Chondrocyte (in vitro differentiated cells): ENCODE results near the gene AJAP1. TPM values are rescaled to one million over a fixed set of nuclear protein-coding genes. Genes with fewer than 3 reads are reported as not detected.

Experiments
- DNase-seq: peaks from one replicate; pipeline ENCODE4 v3.0.0; 2021; ENCODE audit warnings: mixed read lengths, low spot score
- H3K27ac Mint-ChIP-seq: one replicate; pipeline ENCODE4 v1.8.0; 2021; ENCODE audit warnings: mild to moderate bottlenecking, moderate library complexity, mixed read lengths; ENCODE audit not compliant: unreplicated experiment
- H3K27me3 Mint-ChIP-seq: 2 replicates; pipeline ENCODE4 v1.8.0; 2021; ENCODE audit warnings: low read depth, mixed read lengths
- H3K36me3 Mint-ChIP-seq: 2 replicates; pipeline ENCODE4 v1.8.0; 2021; ENCODE audit warnings: low read depth, mixed read lengths
- H3K4me1 Mint-ChIP-seq: 2 replicates; pipeline ENCODE4 v1.8.0; 2021; ENCODE audit warnings: low read depth, mild to moderate bottlenecking, mixed read lengths
- H3K4me3 Mint-ChIP-seq: one replicate; pipeline ENCODE4 v1.8.0; 2021; ENCODE audit warnings: mild to moderate bottlenecking, moderate library complexity, mixed read lengths; ENCODE audit not compliant: unreplicated experiment
- H3K9me3 Mint-ChIP-seq: 2 replicates; pipeline ENCODE4 v1.8.0; 2021; ENCODE audit warnings: low read depth, mixed read lengths
- total RNA-seq: library from RNA; stranded (reverse); gene quantifications from 3 replicates; pipeline ENCODE4 v1.2.1, GENCODE V29; 2021
- TF ChIP-seq, protein P1 (sequence below): fragments of 200-600 bp; sonication (generic); IDR thresholded peaks from 2 replicates; pipeline ENCODE4 v1.5.0; 2021; ENCODE audit warnings: antibody characterized with exemption, mild to moderate bottlenecking, moderate library complexity

AJAP1 gene
- total RNA-seq, 1 donor from 2014 or later, result not detected

- Mint-ChIP-seq H3K27me3 (peaks cover 5% of the 10 kb centered on the region), H3K9me3 (no peaks in the 10 kb centered on the region), H3K4me3 (no peak overlapping the region), H3K4me1 (no peaks in the 10 kb centered on the region), H3K36me3 (no peaks in the 10 kb centered on the region), H3K27ac (no peak overlapping the region)
- TF ChIP-seq, protein P1, sequence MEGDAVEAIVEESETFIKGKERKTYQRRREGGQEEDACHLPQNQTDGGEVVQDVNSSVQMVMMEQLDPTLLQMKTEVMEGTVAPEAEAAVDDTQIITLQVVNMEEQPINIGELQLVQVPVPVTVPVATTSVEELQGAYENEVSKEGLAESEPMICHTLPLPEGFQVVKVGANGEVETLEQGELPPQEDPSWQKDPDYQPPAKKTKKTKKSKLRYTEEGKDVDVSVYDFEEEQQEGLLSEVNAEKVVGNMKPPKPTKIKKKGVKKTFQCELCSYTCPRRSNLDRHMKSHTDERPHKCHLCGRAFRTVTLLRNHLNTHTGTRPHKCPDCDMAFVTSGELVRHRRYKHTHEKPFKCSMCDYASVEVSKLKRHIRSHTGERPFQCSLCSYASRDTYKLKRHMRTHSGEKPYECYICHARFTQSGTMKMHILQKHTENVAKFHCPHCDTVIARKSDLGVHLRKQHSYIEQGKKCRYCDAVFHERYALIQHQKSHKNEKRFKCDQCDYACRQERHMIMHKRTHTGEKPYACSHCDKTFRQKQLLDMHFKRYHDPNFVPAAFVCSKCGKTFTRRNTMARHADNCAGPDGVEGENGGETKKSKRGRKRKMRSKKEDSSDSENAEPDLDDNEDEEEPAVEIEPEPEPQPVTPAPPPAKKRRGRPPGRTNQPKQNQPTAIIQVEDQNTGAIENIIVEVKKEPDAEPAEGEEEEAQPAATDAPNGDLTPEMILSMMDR, result no peak
- no peak for DNase-seq
Measured at GRCh38 chr1:4648657-4649056, 5.8 kb upstream of the AJAP1 start.

GRCh38 chr1:4650481-4650880 is 3.9 kb upstream of the AJAP1 start:
- Mint-ChIP-seq H3K4me3 (no peak overlapping the region), H3K27me3 (peaks cover 8% of the 10 kb centered on the region), H3K4me1 (no peaks in the 10 kb centered on the region), H3K27ac (no peak overlapping the region), H3K36me3 (no peaks in the 10 kb centered on the region), H3K9me3 (no peaks in the 10 kb centered on the region)
- DNase-seq, result no peak
- TF ChIP-seq, protein P1, result no peak

GRCh38 chr1:4650981-4651380 is 3.4 kb upstream of the AJAP1 start:
- DNase-seq, result no peak
- H3K36me3 Mint-ChIP-seq, result no peaks in the 10 kb centered on the region
- TF ChIP-seq, protein P1, result no peak
- no peak overlapping the region for H3K27ac Mint-ChIP-seq
- H3K27me3 Mint-ChIP-seq, result peaks cover 8% of the 10 kb centered on the region
- H3K9me3 Mint-ChIP-seq, result no peaks in the 10 kb centered on the region
- no peak overlapping the region for H3K4me3 Mint-ChIP-seq
- no peaks in the 10 kb centered on the region for H3K4me1 Mint-ChIP-seq

DNA sequence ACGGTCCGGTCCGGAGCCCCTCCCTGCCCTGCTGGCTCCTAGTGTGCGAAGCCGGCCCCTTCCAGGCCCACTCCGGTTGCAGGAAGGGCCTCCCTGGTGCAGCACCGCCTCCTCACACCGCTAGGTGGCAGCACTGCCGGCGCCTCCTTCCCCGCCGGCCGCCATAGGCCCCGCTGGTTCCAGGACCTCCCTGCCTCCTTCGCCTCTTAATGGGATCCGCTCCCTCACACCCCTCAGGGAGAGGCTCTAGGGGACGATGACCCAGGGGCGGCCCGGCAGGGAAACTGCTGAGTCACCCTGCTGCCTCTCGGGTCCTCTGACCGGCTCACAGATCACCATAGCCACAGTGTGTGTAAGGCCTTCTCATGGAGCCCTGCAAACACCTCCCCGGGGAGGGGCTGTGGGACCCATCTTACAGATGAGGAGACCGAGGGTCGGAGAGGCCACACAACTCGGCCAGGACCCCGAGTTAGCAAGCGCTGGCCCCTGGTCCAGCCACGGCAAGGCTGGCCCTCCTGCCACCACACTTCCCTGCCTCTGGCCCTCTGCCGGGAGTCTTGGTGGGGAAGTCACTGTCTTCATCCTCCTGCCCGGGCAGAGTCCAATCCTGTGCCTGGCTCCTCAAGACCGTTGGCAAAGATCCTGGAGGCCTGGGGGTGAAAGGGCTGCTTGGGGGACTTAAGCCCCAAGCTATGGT is 1.6 kb upstream of the AJAP1 start:
- peaks cover 5% of the 10 kb centered on the region for H3K4me1 Mint-ChIP-seq
- DNase-seq, result no peak
- H3K27ac Mint-ChIP-seq, result no peak overlapping the region
- TF ChIP-seq, protein P1, result peak; percentile 93
- H3K4me3 Mint-ChIP-seq, result no peak overlapping the region
- no peaks in the 10 kb centered on the region for H3K9me3 Mint-ChIP-seq
- H3K27me3 Mint-ChIP-seq, result peaks cover 24% of the 10 kb centered on the region
- H3K36me3 Mint-ChIP-seq, result no peaks in the 10 kb centered on the region

- Mint-ChIP-seq H3K4me3 (no peak overlapping the region), H3K9me3 (no peaks in the 10 kb centered on the region), H3K27ac (no peak overlapping the region), H3K27me3 (peaks cover 28% of the 10 kb centered on the region), H3K36me3 (no peaks in the 10 kb centered on the region), H3K4me1 (peaks cover 5% of the 10 kb centered on the region)
- no peak for DNase-seq
- TF ChIP-seq, protein P1, result no peak
Measured at GRCh38 chr1:4653328-4653660, 1.1 kb upstream of the AJAP1 start.
